ENCODE results near the gene BIK.
A peak's percentile ranks its signal among the peaks of the same experiment; 100 is the strongest.

Gene BIK

GRCh38 chr22:43080616-43081015, 29.9 kb upstream of the BIK start:
- no peak overlapping the region for H3K4me3 ChIP-seq (ENCODE audit: low read depth, low read length)
- no peak for DNase-seq (ENCODE audit: low read depth)
- TF ChIP-seq CTCF (conservative IDR thresholded peaks at IDR 0.05; ENCODE audit: low read depth, low read length): no peak

- no peak overlapping the region for H3K4me3 ChIP-seq (ENCODE audit: low read depth, low read length)
- no peak for TF ChIP-seq CTCF (conservative IDR thresholded peaks at IDR 0.05; ENCODE audit: low read depth, low read length)
- no peak for DNase-seq (ENCODE audit: low read depth)
Measured at GRCh38 chr22:43081968-43082367, 28.6 kb upstream of the BIK start.

DNA sequence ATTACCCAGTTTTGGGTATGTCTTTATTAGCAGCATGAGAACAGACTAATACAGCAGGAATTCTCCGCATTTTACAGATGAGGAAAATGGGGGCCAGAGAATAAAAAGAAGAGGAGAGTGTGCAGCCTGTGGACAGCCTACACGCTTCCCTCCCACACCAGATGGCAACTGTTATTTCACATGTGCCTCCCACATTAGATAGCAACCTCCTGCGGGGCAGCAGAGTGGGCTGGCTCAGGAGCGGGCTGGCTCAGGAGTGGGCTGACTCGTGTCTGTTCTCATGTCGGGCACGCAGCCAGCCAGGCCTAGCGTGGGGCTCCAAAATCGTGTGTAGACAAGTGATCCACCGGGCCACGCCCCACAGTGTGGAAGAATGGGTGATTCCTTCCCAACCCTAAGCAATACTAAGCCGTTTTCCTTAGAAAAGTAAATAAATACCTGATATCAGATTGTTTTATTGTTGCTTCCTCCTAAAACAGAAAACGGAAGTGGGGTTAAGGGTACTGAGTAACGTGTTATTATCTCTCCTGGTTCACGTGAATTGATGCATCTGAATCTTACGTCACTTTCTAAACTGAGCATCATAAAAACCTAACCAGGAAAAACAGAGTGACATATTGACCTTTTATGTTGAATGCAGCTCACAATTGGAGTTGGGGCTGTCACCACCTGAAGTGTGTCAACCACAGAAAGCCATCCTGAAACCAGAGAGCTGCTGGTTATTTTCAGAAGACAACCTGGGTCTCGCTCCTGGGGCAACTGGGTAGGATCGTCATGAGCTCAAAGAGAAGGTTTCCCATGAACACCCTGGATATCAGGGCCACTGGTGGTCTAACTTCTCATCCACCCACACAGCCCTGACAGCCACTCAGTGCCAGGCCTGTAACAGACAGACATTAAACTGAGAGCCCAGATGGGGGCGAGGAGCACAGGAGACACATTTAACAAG, 24.6 kb upstream of the BIK start:
- no peak for DNase-seq (ENCODE audit: low read depth)

DNA sequence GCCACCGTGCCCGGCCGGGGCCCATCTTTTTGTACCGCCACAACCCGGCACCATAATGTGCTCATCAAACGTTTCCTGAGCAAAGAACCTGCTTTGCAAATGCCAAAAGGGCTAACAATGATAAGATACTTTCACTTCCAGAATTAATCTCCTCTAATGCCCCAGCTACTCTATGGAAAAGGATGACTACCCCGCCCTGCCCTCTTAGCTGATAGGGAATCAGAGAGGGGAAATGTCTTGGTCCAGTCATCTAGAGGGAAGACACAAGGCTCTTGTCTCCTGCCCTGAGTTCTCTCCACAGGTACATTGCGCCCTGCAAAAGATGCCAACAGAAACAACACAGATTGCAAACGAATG, 21.9 kb upstream of the BIK start:
- no peak for TF ChIP-seq CTCF (conservative IDR thresholded peaks at IDR 0.05; ENCODE audit: low read depth, low read length)
- no peak for DNase-seq (ENCODE audit: low read depth)
- H3K4me3 ChIP-seq (ENCODE audit: low read depth, low read length): peak overlapping the region; percentile 87

More for the DNA sequence above, 24.6 kb upstream of the BIK start:
- H3K4me3 ChIP-seq (ENCODE audit: low read depth, low read length): no peak overlapping the region
- no peak for TF ChIP-seq CTCF (conservative IDR thresholded peaks at IDR 0.05; ENCODE audit: low read depth, low read length)

DNA sequence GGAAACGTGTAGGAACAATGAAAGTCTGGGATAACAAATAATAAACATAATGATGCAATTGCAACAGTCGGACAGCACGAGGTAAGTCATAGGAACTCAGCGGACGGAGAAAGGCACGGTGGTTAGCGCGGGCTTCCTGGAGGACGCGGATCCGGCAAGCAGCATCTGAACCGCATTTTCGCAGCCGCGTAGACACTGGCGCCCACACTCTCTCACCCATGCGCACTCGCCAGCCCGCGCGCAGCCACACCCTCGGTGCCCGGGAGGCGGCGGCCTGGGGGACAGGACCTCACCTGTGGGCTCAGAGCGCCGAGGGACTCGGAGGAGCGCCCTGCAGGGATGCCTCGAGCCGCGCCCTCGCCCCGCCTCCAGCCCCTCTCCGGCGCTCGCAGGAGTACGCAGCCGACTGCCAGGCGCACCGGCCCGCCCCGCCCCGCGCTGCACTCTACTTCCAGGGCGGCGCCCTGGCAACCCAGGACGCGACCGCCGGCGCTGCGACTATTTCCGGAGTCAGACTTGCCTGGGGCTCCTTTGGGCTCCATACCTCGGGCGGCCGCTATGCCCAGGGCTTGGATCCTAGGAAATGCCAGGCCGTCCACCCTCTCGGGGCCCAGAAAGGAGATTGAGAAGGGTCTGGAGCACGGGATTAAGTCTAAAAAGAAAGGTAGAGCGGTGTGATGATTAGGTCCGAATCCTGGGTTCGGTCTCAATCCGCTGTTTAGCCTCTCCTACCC, 21.4 kb upstream of the BIK start, which contains the start of gene TTLL1:
TTLL1 (minus strand) TSS at position 408 of the 734 bp plus-strand sequence. CDS start 13,805 bp downstream, outside the sequence.
- TF ChIP-seq CTCF (conservative IDR thresholded peaks at IDR 0.05; ENCODE audit: low read depth, low read length): no peak
- peak; percentile 87 for DNase-seq (ENCODE audit: low read depth)
- peak within 1 kb of the TSS; percentile 87 for H3K4me3 ChIP-seq (ENCODE audit: low read depth, low read length)

DNA sequence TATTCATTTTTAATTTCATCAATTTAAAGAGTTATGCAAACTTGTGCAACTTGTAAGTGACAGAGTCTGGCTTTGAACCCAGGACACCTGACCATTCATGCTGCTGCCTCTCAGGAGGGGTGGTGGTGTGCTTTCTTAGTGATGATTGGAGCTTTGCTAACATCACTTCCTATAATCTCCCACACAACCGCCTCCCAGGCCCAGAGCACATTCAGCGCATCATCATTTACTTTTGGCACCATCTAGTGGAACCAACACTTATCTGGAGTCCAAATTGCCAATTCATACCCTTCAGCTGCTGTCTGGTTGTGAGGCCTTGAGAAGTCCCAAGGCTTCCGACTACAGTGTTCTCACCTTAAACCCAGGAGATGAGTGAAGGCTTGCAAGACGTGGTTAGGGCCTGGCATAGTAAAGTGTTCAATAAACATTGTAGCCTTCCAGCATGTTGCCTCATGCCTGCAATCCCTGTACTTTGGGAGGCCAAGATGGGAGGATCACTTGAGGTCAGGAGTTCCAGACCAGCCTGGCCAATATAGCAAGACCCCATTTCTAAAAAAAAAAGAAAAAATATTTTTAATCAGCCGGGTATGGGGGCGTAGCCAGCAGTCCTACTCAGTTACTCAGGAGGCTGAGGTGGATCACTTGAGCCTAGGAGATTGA, 20.3 kb upstream of the BIK start:
- H3K4me3 ChIP-seq (ENCODE audit: low read depth, low read length): no peak overlapping the region
- peak; percentile 95 for DNase-seq (ENCODE audit: low read depth)
- TF ChIP-seq CTCF (conservative IDR thresholded peaks at IDR 0.05; ENCODE audit: low read depth, low read length): peak; percentile 72
